NCI-H1417 (cell line): Measurements from ENCODE around the gene MDGA2.
A peak's percentile ranks its signal among the peaks of the same experiment; 100 is the strongest.
"Not testable (repeated sequence)": the region's sequence is repeated elsewhere in the genome, so short reads cannot be mapped to it uniquely, and the experiment has no call there.

Source experiments
- DNase-seq, 3 experiments: peaks; one replicate each; lab custom pipeline; 2025; lab: John Stamatoyannopoulos, UW

The MDGA2 gene

DNA sequence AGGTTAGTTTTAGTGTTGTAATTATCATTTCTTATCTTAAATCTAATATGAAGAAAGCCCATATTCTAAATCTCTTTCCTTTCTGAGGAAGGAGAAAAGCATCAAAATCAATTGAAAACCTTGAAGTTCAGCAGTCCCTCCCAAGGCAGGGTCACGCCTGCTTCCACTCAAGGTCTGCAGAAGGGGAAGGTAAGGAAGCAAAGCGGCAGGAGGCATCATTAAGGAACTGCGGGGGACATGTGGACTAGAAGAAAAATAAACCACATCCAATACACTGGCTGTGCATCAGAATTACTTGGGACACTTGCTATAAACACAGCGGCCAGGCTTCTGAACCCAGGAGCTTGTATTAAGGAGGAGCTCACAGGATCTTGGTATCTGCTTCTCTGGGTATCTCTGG, 759.9 kb downstream of the MDGA2 start:
- not testable (repeated sequence) for DNase-seq

DNA sequence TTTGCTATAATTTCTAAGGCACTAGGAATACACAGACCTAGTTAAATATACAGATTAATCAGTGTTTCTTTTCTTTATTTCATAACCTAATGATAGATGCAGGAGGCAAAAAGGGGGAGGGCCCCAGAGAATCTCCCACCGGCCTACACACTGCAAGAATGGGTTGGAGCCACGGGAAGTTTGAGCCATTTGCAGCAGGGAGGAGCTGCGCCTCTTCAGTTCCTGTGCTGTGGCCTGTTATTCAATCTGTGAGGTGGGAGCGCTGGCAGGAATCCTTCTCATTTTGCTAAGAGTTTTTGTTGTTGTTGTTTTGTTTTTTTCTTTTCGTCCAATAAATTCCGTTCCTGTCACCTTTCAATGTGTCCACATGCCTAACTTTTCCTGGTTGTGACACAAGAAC, 772.6 kb downstream of the MDGA2 start:
- no peak for DNase-seq

DNA sequence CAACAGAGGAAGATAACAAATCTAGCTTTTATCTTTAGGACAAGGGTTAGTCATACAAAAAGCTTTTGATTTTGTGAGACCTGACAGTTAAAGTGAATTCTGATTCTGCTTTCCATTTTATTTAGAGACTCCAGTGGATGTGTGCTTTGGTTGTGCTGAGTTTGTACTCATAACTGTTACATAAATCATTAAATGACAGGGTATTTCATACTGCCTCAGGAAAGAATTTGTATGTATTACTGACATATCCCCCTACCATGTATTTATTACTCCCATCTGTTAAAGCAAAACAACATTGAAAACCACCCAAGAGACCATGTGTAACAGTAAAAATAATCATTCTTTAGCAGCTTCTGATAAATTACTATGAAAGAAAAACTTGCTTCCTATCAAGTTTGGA, 780.9 kb downstream of the MDGA2 start:
- peak in 1 of 3 experiments; percentile 7 for DNase-seq

DNA sequence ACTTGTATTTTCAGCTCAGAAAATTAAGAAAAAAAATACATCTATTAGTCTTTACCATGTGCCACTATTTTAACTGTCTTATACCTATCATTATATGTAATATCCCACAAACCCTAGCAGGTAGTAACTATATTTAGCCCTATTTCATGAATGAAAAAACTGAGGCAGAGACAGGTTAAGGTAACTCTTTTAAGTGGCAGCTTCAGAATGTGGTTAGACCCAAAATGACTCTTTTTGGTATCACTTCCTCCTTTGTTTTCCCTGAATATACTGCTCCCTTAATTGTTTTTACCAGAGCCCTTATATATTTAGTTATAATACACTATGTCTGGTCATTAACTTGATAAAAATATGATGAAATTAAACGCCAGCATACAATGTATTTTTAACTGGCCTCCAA, 788.3 kb downstream of the MDGA2 start:
- DNase-seq, result no peak

DNA sequence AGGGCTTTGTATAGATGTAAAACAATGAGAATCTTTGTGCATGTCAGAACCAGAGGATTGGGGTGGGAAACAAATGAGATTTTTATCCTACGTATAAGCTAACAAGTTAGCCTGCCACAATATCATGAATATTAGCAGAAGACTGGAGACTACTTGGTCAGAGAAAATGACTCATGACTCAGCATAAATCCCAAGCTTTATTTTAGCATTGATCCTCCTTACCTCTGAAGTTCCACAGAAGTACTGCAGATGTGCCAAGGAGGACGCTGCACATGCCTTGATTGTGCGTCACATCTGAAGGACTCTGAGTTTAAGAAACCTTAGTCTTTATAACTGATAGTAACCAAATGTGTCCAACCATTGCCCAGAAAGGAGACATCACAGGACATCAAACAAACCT, 789.8 kb downstream of the MDGA2 start:
- no peak for DNase-seq

DNA sequence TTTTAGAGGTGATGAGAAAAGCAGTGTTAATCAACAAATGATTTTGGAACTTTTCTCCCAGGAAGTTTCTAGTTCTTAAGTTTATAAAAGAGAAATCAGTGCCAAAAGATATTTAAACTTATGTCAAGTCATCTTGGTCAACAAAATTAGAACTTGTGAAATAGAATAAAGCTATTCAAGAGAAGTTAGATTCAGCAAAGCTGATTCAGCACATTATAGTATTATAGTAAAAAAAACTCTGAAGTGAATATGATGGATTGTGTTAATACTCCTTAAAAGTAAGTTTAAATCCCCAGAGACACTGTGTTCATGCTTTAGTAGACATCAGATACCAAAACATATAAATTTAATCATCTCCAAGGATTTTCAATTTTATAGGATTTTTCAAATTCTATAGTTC, 813.7 kb downstream of the MDGA2 start:
- no peak for DNase-seq

DNA sequence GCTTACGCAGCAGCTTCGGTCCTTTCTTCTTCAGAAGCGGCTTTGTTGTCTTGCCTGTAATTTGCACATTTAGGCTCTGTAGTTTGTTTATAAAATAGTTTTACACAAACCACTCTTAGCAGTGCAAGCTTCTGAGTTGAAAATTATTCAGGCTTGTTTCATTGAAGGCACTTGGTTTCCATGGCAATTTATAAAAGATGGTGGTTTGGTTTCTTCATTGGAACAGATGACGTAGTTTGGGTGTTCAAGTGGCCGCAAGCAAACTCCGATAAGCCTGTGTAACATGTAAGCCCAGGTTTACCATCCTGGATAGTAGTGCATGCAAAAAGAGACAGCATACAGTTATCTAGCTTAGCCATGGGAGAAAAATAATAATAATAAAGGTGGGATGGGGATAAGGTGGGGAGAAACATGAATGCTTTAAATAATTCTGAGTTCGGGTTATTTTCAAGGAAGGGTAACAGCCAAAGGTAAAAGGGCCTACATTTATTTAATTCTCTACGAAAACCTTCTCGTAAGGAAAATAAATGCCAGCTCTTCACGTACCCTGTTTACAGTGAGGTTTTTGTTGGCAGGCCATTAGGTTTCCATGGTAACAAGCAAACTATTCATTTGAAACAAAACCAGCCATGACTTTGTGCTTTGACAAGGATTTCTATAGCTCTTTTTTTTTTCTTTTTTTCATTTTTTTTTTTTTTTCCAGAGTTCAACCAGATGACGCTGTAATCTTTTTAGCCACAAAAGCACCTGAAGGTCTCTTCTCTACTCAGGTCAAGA, 834.3 kb downstream of the MDGA2 start:
- DNase-seq, result peak in 1 of 3 experiments; percentile 19

DNA sequence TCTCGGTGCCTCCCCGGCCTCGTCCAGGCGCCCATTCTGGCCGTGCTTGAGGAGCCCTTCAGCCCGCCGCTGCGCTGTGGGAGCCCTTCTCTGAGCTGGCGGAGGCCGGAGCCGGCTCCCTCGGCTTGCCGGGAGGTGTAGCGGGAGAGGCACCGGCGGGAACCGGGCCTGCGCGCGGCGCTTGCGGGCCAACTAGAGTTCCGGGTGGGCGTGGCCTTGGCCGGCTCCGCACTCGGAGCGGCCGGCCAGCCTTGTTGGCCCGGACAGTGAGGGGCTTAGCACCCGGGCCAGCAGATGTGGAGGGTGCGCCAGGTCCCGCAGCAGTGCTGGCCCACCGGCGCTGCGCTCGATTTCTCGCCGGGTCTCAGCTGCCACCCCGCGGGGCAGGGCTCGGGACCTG, 855.1 kb downstream of the MDGA2 start:
- DNase-seq, result no peak

DNA sequence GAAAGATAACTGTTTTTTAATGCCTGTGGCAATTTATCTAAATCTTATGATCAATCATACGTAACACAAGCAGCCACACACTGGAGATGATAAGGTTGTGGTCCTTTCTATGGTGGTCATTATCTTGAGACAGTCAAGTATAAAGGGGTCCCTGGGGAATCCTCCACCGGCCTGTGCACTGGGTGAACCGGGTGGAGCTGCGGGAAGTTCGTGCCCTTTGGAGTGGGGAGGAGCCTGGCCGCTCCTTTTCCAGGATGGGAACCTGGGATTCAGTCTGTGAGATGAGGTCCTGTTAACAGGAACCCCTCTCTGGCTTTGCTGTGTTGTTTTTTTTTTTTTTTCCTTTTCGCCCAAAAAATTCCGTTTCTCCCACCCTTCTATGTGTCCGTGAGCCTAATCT, 856.3 kb downstream of the MDGA2 start:
- no peak for DNase-seq

DNA sequence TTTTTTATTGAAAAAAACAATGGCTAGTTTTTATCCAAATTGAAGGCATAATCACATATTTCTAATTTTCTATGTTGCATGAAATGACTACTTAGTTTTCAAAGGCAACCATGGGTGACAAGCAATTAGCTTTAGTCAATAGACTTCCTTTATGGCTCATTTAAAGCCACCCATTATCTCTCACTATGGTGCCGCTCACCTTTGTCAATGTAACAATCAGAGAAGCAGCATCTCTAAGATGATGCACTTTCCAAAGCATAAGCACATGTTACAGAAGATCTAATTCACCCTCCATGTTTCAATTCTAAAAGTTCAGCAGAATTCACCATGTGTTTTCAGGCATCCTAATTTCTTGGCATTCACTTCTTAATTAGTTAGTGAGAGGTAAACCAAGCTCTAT, 857.3 kb downstream of the MDGA2 start:
- peak; percentile 81 to 96 (median 93) for DNase-seq

DNA sequence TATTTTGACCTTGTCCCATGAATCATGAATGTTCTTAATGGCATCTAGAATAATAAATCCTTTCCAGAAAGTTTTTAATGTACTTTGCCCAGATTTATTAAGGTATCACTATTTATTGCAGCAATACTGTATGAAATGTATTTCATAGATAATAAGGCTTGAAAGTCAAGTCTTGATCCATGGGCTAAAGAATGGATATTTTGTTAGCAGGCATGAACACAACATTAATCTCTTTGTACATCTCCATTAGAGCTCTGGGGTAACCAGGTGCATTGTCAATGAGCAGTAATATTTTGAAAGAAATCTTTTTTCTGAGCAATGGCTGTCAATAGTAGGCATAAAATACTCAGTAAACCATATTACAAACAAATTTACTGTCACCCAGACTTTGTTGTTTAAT, 882.3 kb downstream of the MDGA2 start:
- DNase-seq, result no peak
